ENCODE data around the gene HOXD12.

Gene HOXD12

GRCh38 chr2:176081376-176081836, 18.2 kb upstream of the HOXD12 start:
- DNase-seq, result no peak

- no peak for DNase-seq
Measured at GRCh38 chr2:176081837-176082524, 17.6 kb upstream of the HOXD12 start.

GRCh38 chr2:176082525-176082823, 17.1 kb upstream of the HOXD12 start:
- DNase-seq, result no peak

GRCh38 chr2:176082824-176083751, 16.5 kb upstream of the HOXD12 start:
- no peak for DNase-seq

- no peak for DNase-seq
Measured at GRCh38 chr2:176083796-176084261, 15.8 kb upstream of the HOXD12 start, which contains the start of gene EVX2. EVX2 (minus strand) TSS chr2:176083962; CDS start chr2:176083776, 186 bp downstream.

- no peak for DNase-seq
Measured at GRCh38 chr2:176084611-176085119, 14.9 kb upstream of the HOXD12 start.

GRCh38 chr2:176085120-176085788, 14.3 kb upstream of the HOXD12 start:
- DNase-seq, result no peak

- no peak for DNase-seq
Measured at GRCh38 chr2:176085861-176086771, 13.5 kb upstream of the HOXD12 start.

GRCh38 chr2:176087330-176088047, 12.1 kb upstream of the HOXD12 start:
- peak; percentile 53 for DNase-seq

- DNase-seq, result peak; percentile 42
Measured at GRCh38 chr2:176088048-176088936, 11.3 kb upstream of the HOXD12 start.

GRCh38 chr2:176088937-176089842, 10.4 kb upstream of the HOXD12 start:
- DNase-seq, result no peak

- no peak for DNase-seq
Measured at GRCh38 chr2:176089843-176090395, 9.7 kb upstream of the HOXD12 start.

- DNase-seq, result no peak
Measured at GRCh38 chr2:176090862-176091261, 8.7 kb upstream of the HOXD12 start.

- DNase-seq, result no peak
Measured at GRCh38 chr2:176091329-176092258, 8.0 kb upstream of the HOXD12 start.

GRCh38 chr2:176092270-176093144, 7.1 kb upstream of the HOXD12 start, which contains the start of gene HOXD13:
HOXD13 (plus strand) TSS chr2:176092721; CDS start chr2:176092891, 170 bp downstream.
- no peak for DNase-seq

- DNase-seq, result no peak
Measured at GRCh38 chr2:176093145-176093897, 6.3 kb upstream of the HOXD12 start.
